GM12878 (cell line): Measurements from ENCODE around the gene GMDS. TPM values are rescaled to one million over a fixed set of nuclear protein-coding genes. Genes with fewer than 3 reads are reported as not detected.

Experiments used
- ATAC-seq: fragments of 200-7000 bp; cut with Tn5 transposase; 3 replicates; pipeline ENCODE4 v1.9.1; 2020; ENCODE audit warnings: mild to moderate bottlenecking, moderate library complexity
- BruUV-seq: library from RNA; stranded (reverse); fragments of 400-500 nt; replicated peaks from 2 replicates; lab custom pipeline; 2021; lab: Mats Ljungman, UMichigan
- CTCF ChIA-PET: fragments of 300-600 bp; sonication (Branson Sonifier 250); formaldehyde crosslinking; extraction: SDS; loops from one replicate; lab custom pipeline; 2021; ENCODE audit warnings: inconsistent platforms; lab: Yijun Ruan, JAX
- POLR2A ChIA-PET: fragments of 350-600 bp; formaldehyde crosslinking; extraction: SDS; loops from one replicate; lab custom pipeline; 2021; ENCODE audit warnings: inconsistent platforms; lab: Charles Lee
- RAD21 ChIA-PET: fragments of 300-600 bp; sonication (Branson Sonifier 250); formaldehyde crosslinking; loops from one replicate; lab custom pipeline; 2023; ENCODE audit warnings: antibody characterized with exemption; ENCODE audit not compliant: unreplicated experiment; lab: Charles Lee
- SMC1A ChIA-PET: fragments of 300-600 bp; sonication (Branson Sonifier 250); formaldehyde crosslinking; loops from one replicate; lab custom pipeline; 2023; ENCODE audit not compliant: unreplicated experiment, uncharacterized antibody; lab: Charles Lee
- DNase-seq: peaks from one replicate; pipeline ENCODE4 v3.0.0-alpha.2; 2011; ENCODE audit warnings: low read depth, low spot score
- FAIRE-seq: peaks from 3 replicates; lab custom pipeline; 2011; peaks lifted over from hg19 to GRCh38; lab: Jason Lieb, UNC
- H2AFZ ChIP-seq: 2 replicates; pipeline ENCODE4 v1.6.0; 2011; ENCODE audit warnings: low read depth, low read length, control low read depth; ENCODE audit not compliant: control insufficient read depth
- H3K27ac ChIP-seq: 2 replicates; pipeline ENCODE4 v1.5.1; 2011; ENCODE audit warnings: control low read depth; ENCODE audit not compliant: control insufficient read depth, insufficient read depth
- H3K27me3 ChIP-seq, 2 experiments: replicated peaks in 1 of 2; 2 replicates each; pipeline versions ENCODE4 v1.6.0 to v1.6.1; 2011; ENCODE audit warnings: low read length in 1 of 2; ENCODE audit not compliant: control insufficient read depth in 2 of 2, insufficient read depth in 2 of 2
- H3K36me3 ChIP-seq, 2 experiments: 2 replicates each; pipeline ENCODE4 v1.5.1; 2011; ENCODE audit warnings: low read length in 1 of 2; ENCODE audit not compliant: control insufficient read depth in 2 of 2, insufficient read depth in 2 of 2
- H3K4me1 ChIP-seq: 2 replicates; pipeline ENCODE4 v1.6.1; 2011; ENCODE audit warnings: mild to moderate bottlenecking, low read length, moderate library complexity, mixed read lengths; ENCODE audit not compliant: control insufficient read depth, insufficient read depth
- H3K4me2 ChIP-seq: 2 replicates; pipeline ENCODE4 v1.6.0; 2011; ENCODE audit warnings: control low read depth; ENCODE audit not compliant: control insufficient read depth, insufficient read depth
- H3K4me3 ChIP-seq: fragments of 200-600 bp; sonication (generic); 2 replicates; pipeline ENCODE4 v1.5.1; 2016
- H3K79me2 ChIP-seq: 2 replicates; pipeline ENCODE4 v1.6.0; 2011; ENCODE audit warnings: low read length; ENCODE audit not compliant: control insufficient read depth, insufficient read depth
- H3K9ac ChIP-seq: 2 replicates; pipeline ENCODE4 v1.8.0; 2011; ENCODE audit warnings: low read length, control low read depth, mixed read lengths; ENCODE audit not compliant: control insufficient read depth, insufficient read depth
- H3K9me3 ChIP-seq: replicated peaks from 3 replicates; pipeline ENCODE4 v1.5.1; 2011; ENCODE audit warnings: mild to moderate bottlenecking, low read length; ENCODE audit not compliant: control insufficient read depth, insufficient read depth
- H4K20me1 ChIP-seq: 2 replicates; pipeline ENCODE4 v1.6.0; 2011; ENCODE audit not compliant: control insufficient read depth, insufficient read depth
- BACH1 ChIP-seq: fragments of 450-650 bp; IDR thresholded peaks from 2 replicates; pipeline ENCODE4 v1.6.1; 2017; ENCODE audit warnings: mild to moderate bottlenecking, borderline replicate concordance
- CBFB ChIP-seq: IDR thresholded peaks from 2 replicates; pipeline ENCODE4 v1.6.1; 2016; ENCODE audit warnings: antibody characterized with exemption, low read depth
- CBX5 ChIP-seq: sonication (generic); IDR thresholded peaks from 2 replicates; pipeline ENCODE4 v1.6.1; 2016; ENCODE audit warnings: low read depth, moderate library complexity, mild to moderate bottlenecking, inconsistent platforms
- ESRRA ChIP-seq: IDR thresholded peaks from 2 replicates; pipeline ENCODE4 v1.6.1; 2012; ENCODE audit warnings: mild to moderate bottlenecking, low read length, improper control_type of control experiment
- GABPA ChIP-seq: IDR thresholded peaks from 2 replicates; pipeline ENCODE4 v1.6.1; 2014; ENCODE audit warnings: antibody characterized with exemption, low read depth, mild to moderate bottlenecking, inconsistent platforms
- GATAD2B ChIP-seq: fragments of 450-650 bp; conservative IDR thresholded peaks from 2 replicates; pipeline ENCODE4 v1.6.1; 2017; ENCODE audit warnings: low read depth, mild to moderate bottlenecking, moderate library complexity
- IKZF1 ChIP-seq: fragments of 450-650 bp; conservative IDR thresholded peaks from 2 replicates; pipeline ENCODE4 v1.6.1; 2017; ENCODE audit warnings: antibody characterized with exemption, mild to moderate bottlenecking
- KLF5 ChIP-seq: fragments of 450-650 bp; IDR thresholded peaks from 2 replicates; pipeline ENCODE4 v1.6.1; 2014; ENCODE audit warnings: mild to moderate bottlenecking; ENCODE audit not compliant: partially characterized antibody
- MTA2 ChIP-seq: fragments of 450-650 bp; IDR thresholded peaks from 2 replicates; pipeline ENCODE4 v1.6.1; 2016; ENCODE audit warnings: low read depth, mild to moderate bottlenecking, moderate library complexity
- MTA3 ChIP-seq: IDR thresholded peaks from 2 replicates; pipeline ENCODE4 v1.6.1; 2012; ENCODE audit warnings: low read length, inconsistent platforms, borderline replicate concordance
- MYB ChIP-seq: fragments of 150-350 bp; IDR thresholded peaks from 2 replicates; pipeline ENCODE4 v1.6.1; 2014; ENCODE audit warnings: mild to moderate bottlenecking, low read depth, low read length, borderline replicate concordance
- PML ChIP-seq: IDR thresholded peaks from 2 replicates; pipeline ENCODE4 v1.6.1; 2012; ENCODE audit warnings: low read length, inconsistent platforms
- RELA ChIP-seq: fragments of 450-650 bp; IDR thresholded peaks from 2 replicates; pipeline ENCODE4 v1.8.0; 2014; ENCODE audit warnings: borderline replicate concordance; ENCODE audit not compliant: partially characterized antibody
- STAT3 ChIP-seq: IDR thresholded peaks from 2 replicates; pipeline ENCODE4 v1.6.1; 2011; ENCODE audit warnings: low read depth, low read length, improper control_type of control experiment
- WRNIP1 ChIP-seq: IDR thresholded peaks from 2 replicates; pipeline ENCODE4 v1.6.1; 2011; ENCODE audit warnings: low read depth, low read length, improper control_type of control experiment, borderline replicate concordance
- WGBS: methylation state at CpG from one replicate; pipeline ENCODE4 v1.1.6; 2016; ENCODE audit warnings: low lambda C conversion rate; ENCODE audit not compliant: insufficient replicate concordance, insufficient coverage; ENCODE audit errors: missing lambda C conversion rate; 5-methylcytosine and 5-hydroxymethylcytosine counted together
- in situ Hi-C: fragments of 300-500 bp; cut with MboI; formaldehyde crosslinking; loops from 9 replicates; pipeline ENCODE4 v1.14.3; 2018; ENCODE audit warnings: mixed read lengths
- intact Hi-C: fragments of 100-400 bp; cut with micrococcal nuclease; formaldehyde crosslinking; loops from one replicate; pipeline ENCODE4 v1.14.2; 2022; ENCODE audit not compliant: unreplicated experiment
- polyA plus RNA-seq, 11 experiments: library from polyadenylated mRNA; depleted of rRNA in 4 of 11; unstranded in 6 of 11; stranded (reverse) in 5 of 11; fragments of >200 nt; fragmentation: Nextera tagmentation in 4 of 11; fragmentation: Illumina TruSeq in 1 of 11; extraction: Ambion mirVana in 4 of 11; extraction: Trizol in 1 of 11; gene quantifications; 1 replicate in 1 of 11; 2 replicates in 10 of 11; pipeline versions ENCODE4 v1.2.1 to v1.2.3, GENCODE V29; 2011 to 2016; ENCODE audit warnings: inconsistent platforms in 2 of 11, missing spikeins in 2 of 11, low read depth in 1 of 11
- total RNA-seq, 4 experiments: library from RNA; depleted of rRNA in 3 of 4; stranded (reverse); fragments of >200 nt in 3 of 4; fragmentation: Illumina TruSeq in 1 of 4; extraction: Trizol in 1 of 4; gene quantifications; 2 replicates each; pipeline versions ENCODE4 v1.2.1 to v1.2.3, GENCODE V29; 2013 to 2021
- TF ChIP-seq, protein P1 (sequence below): fragments of 450-650 bp; IDR thresholded peaks from 2 replicates; pipeline ENCODE4 v1.6.1; 2017; ENCODE audit warnings: low read depth, mild to moderate bottlenecking, moderate library complexity
- TF ChIP-seq, protein P2 (sequence below): fragments of 450-650 bp; IDR thresholded peaks from 2 replicates; pipeline ENCODE4 v1.6.1; 2017; ENCODE audit warnings: borderline replicate concordance

GMDS gene
- total and polyA plus RNA-seq, 10 of the 15 experiments (the other 5 are each of a cell fraction or from before 2014, with no cell fraction given): 0.61 to 53.8 (median 29.3) TPM

DNA sequence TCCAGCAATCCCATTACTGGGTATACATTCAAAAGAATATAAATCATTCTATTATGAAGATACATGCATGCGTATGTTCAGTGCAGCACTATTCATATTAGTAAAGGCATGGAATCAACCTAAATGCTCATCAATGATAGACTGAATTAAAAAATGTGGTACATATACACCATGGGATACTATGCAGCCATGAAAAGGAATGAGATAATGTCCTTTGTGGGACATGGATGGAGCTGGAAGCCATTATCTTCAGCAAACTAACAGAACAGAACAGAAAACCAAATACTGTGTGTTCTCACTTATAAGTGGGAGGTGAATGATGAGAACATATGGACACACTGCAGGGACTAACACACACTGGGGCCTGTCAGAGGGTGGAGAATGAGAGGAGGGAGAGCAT, 261.6 kb downstream of the GMDS start:
- WGBS: 89% methylated on average over 1 of the region's 1 CpG
- Histone ChIP-seq H3K79me2 (no peaks in the 10 kb centered on the region), H3K9ac (no peak overlapping the region), H4K20me1 (no peaks in the 10 kb centered on the region), H3K27ac (no peak overlapping the region), H3K4me1 (no peaks in the 10 kb centered on the region), H3K4me2 (no peak overlapping the region), H3K4me3 (no peak overlapping the region), H3K36me3 (no peaks in the 10 kb centered on the region), H2AFZ (no peak overlapping the region), H3K9me3 (peaks cover 2% of the 10 kb centered on the region; the same call in 2 of the 3 replicates), H3K27me3 (no peaks in the 10 kb centered on the region)
- SMC1A ChIA-PET: interaction anchor here (1.1 kb wide), 1 partner anchor 120 kb away, joined by 3 read pairs; no protein-coding TSS in a partner anchor
- ATAC-seq: no peak
- intact Hi-C loops: no loop called here
- in situ Hi-C loops: no loop called here
- TF ChIP-seq MTA2: no peak
- TF ChIP-seq IKZF1: no peak
- no peak for TF ChIP-seq CBFB
- TF ChIP-seq STAT3: no peak
- TF ChIP-seq WRNIP1: no peak
- TF ChIP-seq BACH1: no peak
- no peak for TF ChIP-seq KLF5
- no peak for TF ChIP-seq PML
- DNase-seq: no peak
- RAD21 ChIA-PET: no interaction called here
- CTCF ChIA-PET: interaction anchor here (1.0 kb wide), 1 partner anchor 16 kb away, joined by 3 read pairs; no protein-coding TSS in a partner anchor
- POLR2A ChIA-PET: no interaction called here
- no TSS peak for BruUV-seq
- no peak for FAIRE-seq

DNA sequence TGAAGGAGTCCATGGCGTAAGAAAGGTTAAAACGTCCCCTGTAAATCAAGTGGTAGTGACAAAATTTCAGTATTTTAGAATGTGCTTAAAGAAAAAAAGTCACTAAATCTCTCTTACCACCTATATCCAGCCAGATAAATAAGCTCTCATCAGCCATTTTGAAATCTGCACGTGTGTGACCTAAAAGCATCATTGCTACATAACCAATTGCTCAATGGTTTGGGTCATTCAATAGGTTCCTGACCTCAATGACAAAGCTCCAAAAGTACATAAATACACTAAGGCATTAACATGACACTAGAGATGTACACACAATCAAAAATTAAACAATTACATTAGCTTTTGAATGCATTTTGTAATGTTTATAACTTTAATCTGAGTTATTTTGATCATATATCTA, 272.4 kb downstream of the GMDS start:
- no peak for DNase-seq
- Histone ChIP-seq H3K27me3 (no peaks in the 10 kb centered on the region), H3K9me3 (no peaks in the 10 kb centered on the region), H4K20me1 (no peaks in the 10 kb centered on the region), H2AFZ (no peak overlapping the region), H3K9ac (no peak overlapping the region), H3K4me3 (no peak overlapping the region), H3K36me3 (no peaks in the 10 kb centered on the region; a peak in 1 of 4 replicates), H3K79me2 (no peaks in the 10 kb centered on the region), H3K27ac (no peak overlapping the region), H3K4me1 (no peaks in the 10 kb centered on the region), H3K4me2 (no peak overlapping the region)
- RAD21 ChIA-PET: no interaction called here
- 97% methylated on average over 3 of the region's 3 CpGs for WGBS
- no peak for FAIRE-seq
- no TSS peak for BruUV-seq
- intact Hi-C loops (no loop called here), in situ Hi-C loops (no loop called here)
- CTCF ChIA-PET: no interaction called here
- ATAC-seq: no peak
- SMC1A ChIA-PET: interaction anchor here (0.6 kb wide), 1 partner anchor 40 kb away, joined by 3 read pairs; no protein-coding TSS in a partner anchor
- POLR2A ChIA-PET: no interaction called here
- TF ChIP-seq GABPA (no peak), MYB (no peak), ESRRA (no peak), RELA (no peak), CBX5 (no peak), MTA3 (no peak), GATAD2B (no peak)
- TF ChIP-seq, protein P1, sequence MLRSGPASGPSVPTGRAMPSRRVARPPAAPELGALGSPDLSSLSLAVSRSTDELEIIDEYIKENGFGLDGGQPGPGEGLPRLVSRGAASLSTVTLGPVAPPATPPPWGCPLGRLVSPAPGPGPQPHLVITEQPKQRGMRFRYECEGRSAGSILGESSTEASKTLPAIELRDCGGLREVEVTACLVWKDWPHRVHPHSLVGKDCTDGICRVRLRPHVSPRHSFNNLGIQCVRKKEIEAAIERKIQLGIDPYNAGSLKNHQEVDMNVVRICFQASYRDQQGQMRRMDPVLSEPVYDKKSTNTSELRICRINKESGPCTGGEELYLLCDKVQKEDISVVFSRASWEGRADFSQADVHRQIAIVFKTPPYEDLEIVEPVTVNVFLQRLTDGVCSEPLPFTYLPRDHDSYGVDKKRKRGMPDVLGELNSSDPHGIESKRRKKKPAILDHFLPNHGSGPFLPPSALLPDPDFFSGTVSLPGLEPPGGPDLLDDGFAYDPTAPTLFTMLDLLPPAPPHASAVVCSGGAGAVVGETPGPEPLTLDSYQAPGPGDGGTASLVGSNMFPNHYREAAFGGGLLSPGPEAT: no peak
- TF ChIP-seq, protein P2, sequence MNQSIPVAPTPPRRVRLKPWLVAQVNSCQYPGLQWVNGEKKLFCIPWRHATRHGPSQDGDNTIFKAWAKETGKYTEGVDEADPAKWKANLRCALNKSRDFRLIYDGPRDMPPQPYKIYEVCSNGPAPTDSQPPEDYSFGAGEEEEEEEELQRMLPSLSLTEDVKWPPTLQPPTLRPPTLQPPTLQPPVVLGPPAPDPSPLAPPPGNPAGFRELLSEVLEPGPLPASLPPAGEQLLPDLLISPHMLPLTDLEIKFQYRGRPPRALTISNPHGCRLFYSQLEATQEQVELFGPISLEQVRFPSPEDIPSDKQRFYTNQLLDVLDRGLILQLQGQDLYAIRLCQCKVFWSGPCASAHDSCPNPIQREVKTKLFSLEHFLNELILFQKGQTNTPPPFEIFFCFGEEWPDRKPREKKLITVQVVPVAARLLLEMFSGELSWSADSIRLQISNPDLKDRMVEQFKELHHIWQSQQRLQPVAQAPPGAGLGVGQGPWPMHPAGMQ: no peak
